ENCODE data around the gene NCS1.

The NCS1 gene

GRCh38 chr9:130138171-130138653 lies 34.0 kb upstream of the NCS1 start:
- Histone ChIP-seq H3K27me3 (ENCODE audit: insufficient read depth, low read length) (no peaks in the 10 kb centered on the region), H3K36me3 (ENCODE audit: insufficient read depth, low read depth, low read length) (peaks cover 7% of the 10 kb centered on the region; the same call in 1 of the 2 replicates), H3K4me3 (ENCODE audit: low read length) (peak overlapping the region; percentile 17; the same call in 1 of the 2 replicates), H3K27ac (ENCODE audit: low read length) (peak overlapping the region; percentile 26), H3K9me3 (ENCODE audit: insufficient read depth, low read depth, low read length) (no peaks in the 10 kb centered on the region), H3K9ac (ENCODE audit: low read depth, low read length) (peak overlapping the region; percentile 56; the same call in 1 of the 2 replicates), H3K4me1 (ENCODE audit: insufficient read depth, low read length) (peaks cover 15% of the 10 kb centered on the region)

- H3K9me3 ChIP-seq (ENCODE audit: insufficient read depth, low read depth, low read length) = no peaks in the 10 kb centered on the region
- no peak overlapping the region for H3K4me3 ChIP-seq (ENCODE audit: low read length)
- no peak overlapping the region for H3K27ac ChIP-seq (ENCODE audit: low read length)
- H3K27me3 ChIP-seq (ENCODE audit: insufficient read depth, low read length) = no peaks in the 10 kb centered on the region
- H3K4me1 ChIP-seq (ENCODE audit: insufficient read depth, low read length) = peaks cover 20% of the 10 kb centered on the region
- H3K36me3 ChIP-seq (ENCODE audit: insufficient read depth, low read depth, low read length) = peaks cover 7% of the 10 kb centered on the region; the same call in 1 of the 2 replicates
- H3K9ac ChIP-seq (ENCODE audit: low read depth, low read length) = no peak overlapping the region; the same call in 1 of the 2 replicates
These were observed 33.4 kb upstream of the NCS1 start for GRCh38 chr9:130138791-130139190.

- no peaks in the 10 kb centered on the region for H3K27me3 ChIP-seq (ENCODE audit: insufficient read depth, low read length)
- H3K4me3 ChIP-seq (ENCODE audit: low read length) = no peak overlapping the region
- H3K36me3 ChIP-seq (ENCODE audit: insufficient read depth, low read depth, low read length) = peaks cover 7% of the 10 kb centered on the region; the same call in 1 of the 2 replicates
- peaks cover 20% of the 10 kb centered on the region for H3K4me1 ChIP-seq (ENCODE audit: insufficient read depth, low read length)
- H3K9me3 ChIP-seq (ENCODE audit: insufficient read depth, low read depth, low read length) = no peaks in the 10 kb centered on the region
- H3K27ac ChIP-seq (ENCODE audit: low read length) = no peak overlapping the region
- H3K9ac ChIP-seq (ENCODE audit: low read depth, low read length) = no peak overlapping the region
These were observed 33.0 kb upstream of the NCS1 start for GRCh38 chr9:130139251-130139650.

GRCh38 chr9:130140706-130141105 lies 31.5 kb upstream of the NCS1 start:
- Histone ChIP-seq H3K27me3 (ENCODE audit: insufficient read depth, low read length) (no peaks in the 10 kb centered on the region), H3K9me3 (ENCODE audit: insufficient read depth, low read depth, low read length) (no peaks in the 10 kb centered on the region), H3K9ac (ENCODE audit: low read depth, low read length) (no peak overlapping the region), H3K4me3 (ENCODE audit: low read length) (no peak overlapping the region), H3K36me3 (ENCODE audit: insufficient read depth, low read depth, low read length) (peaks cover 7% of the 10 kb centered on the region; the same call in 1 of the 2 replicates), H3K27ac (ENCODE audit: low read length) (no peak overlapping the region), H3K4me1 (ENCODE audit: insufficient read depth, low read length) (peaks cover 20% of the 10 kb centered on the region)

- Histone ChIP-seq H3K9me3 (ENCODE audit: insufficient read depth, low read depth, low read length) (no peaks in the 10 kb centered on the region), H3K36me3 (ENCODE audit: insufficient read depth, low read depth, low read length) (no peaks in the 10 kb centered on the region), H3K27me3 (ENCODE audit: insufficient read depth, low read length) (no peaks in the 10 kb centered on the region), H3K4me1 (ENCODE audit: insufficient read depth, low read length) (peaks cover 20% of the 10 kb centered on the region), H3K4me3 (ENCODE audit: low read length) (no peak overlapping the region), H3K9ac (ENCODE audit: low read depth, low read length) (no peak overlapping the region), H3K27ac (ENCODE audit: low read length) (no peak overlapping the region)
These were observed 30.1 kb upstream of the NCS1 start for GRCh38 chr9:130142056-130142455.

- peaks cover 20% of the 10 kb centered on the region for H3K4me1 ChIP-seq (ENCODE audit: insufficient read depth, low read length)
- no peak overlapping the region for H3K9ac ChIP-seq (ENCODE audit: low read depth, low read length)
- H3K27me3 ChIP-seq (ENCODE audit: insufficient read depth, low read length) = no peaks in the 10 kb centered on the region
- H3K9me3 ChIP-seq (ENCODE audit: insufficient read depth, low read depth, low read length) = no peaks in the 10 kb centered on the region
- no peak overlapping the region for H3K4me3 ChIP-seq (ENCODE audit: low read length)
- H3K36me3 ChIP-seq (ENCODE audit: insufficient read depth, low read depth, low read length) = no peaks in the 10 kb centered on the region
- no peak overlapping the region for H3K27ac ChIP-seq (ENCODE audit: low read length)
These were observed 29.6 kb upstream of the NCS1 start for GRCh38 chr9:130142641-130143040.

GRCh38 chr9:130143279-130143893 lies 28.8 kb upstream of the NCS1 start:
- no peaks in the 10 kb centered on the region for H3K27me3 ChIP-seq (ENCODE audit: insufficient read depth, low read length)
- H3K36me3 ChIP-seq (ENCODE audit: insufficient read depth, low read depth, low read length) = no peaks in the 10 kb centered on the region
- H3K9ac ChIP-seq (ENCODE audit: low read depth, low read length) = no peak overlapping the region
- no peaks in the 10 kb centered on the region for H3K9me3 ChIP-seq (ENCODE audit: insufficient read depth, low read depth, low read length)
- no peak overlapping the region for H3K27ac ChIP-seq (ENCODE audit: low read length)
- H3K4me3 ChIP-seq (ENCODE audit: low read length) = no peak overlapping the region
- H3K4me1 ChIP-seq (ENCODE audit: insufficient read depth, low read length) = peaks cover 14% of the 10 kb centered on the region

GRCh38 chr9:130143958-130144366 lies 28.2 kb upstream of the NCS1 start:
- Histone ChIP-seq H3K27me3 (ENCODE audit: insufficient read depth, low read length) (no peaks in the 10 kb centered on the region), H3K36me3 (ENCODE audit: insufficient read depth, low read depth, low read length) (no peaks in the 10 kb centered on the region), H3K4me1 (ENCODE audit: insufficient read depth, low read length) (peaks cover 9% of the 10 kb centered on the region), H3K4me3 (ENCODE audit: low read length) (no peak overlapping the region), H3K9me3 (ENCODE audit: insufficient read depth, low read depth, low read length) (no peaks in the 10 kb centered on the region), H3K9ac (ENCODE audit: low read depth, low read length) (no peak overlapping the region), H3K27ac (ENCODE audit: low read length) (no peak overlapping the region)

GRCh38 chr9:130144703-130145102 lies 27.5 kb upstream of the NCS1 start:
- H3K36me3 ChIP-seq (ENCODE audit: insufficient read depth, low read depth, low read length) = no peaks in the 10 kb centered on the region
- no peak overlapping the region for H3K9ac ChIP-seq (ENCODE audit: low read depth, low read length)
- no peaks in the 10 kb centered on the region for H3K27me3 ChIP-seq (ENCODE audit: insufficient read depth, low read length)
- H3K27ac ChIP-seq (ENCODE audit: low read length) = no peak overlapping the region
- H3K9me3 ChIP-seq (ENCODE audit: insufficient read depth, low read depth, low read length) = no peaks in the 10 kb centered on the region
- H3K4me3 ChIP-seq (ENCODE audit: low read length) = no peak overlapping the region
- peaks cover 6% of the 10 kb centered on the region for H3K4me1 ChIP-seq (ENCODE audit: insufficient read depth, low read length)

- Histone ChIP-seq H3K9me3 (ENCODE audit: insufficient read depth, low read depth, low read length) (no peaks in the 10 kb centered on the region), H3K27ac (ENCODE audit: low read length) (no peak overlapping the region), H3K4me3 (ENCODE audit: low read length) (no peak overlapping the region), H3K36me3 (ENCODE audit: insufficient read depth, low read depth, low read length) (no peaks in the 10 kb centered on the region), H3K4me1 (ENCODE audit: insufficient read depth, low read length) (peaks cover 6% of the 10 kb centered on the region; the same call in 1 of the 2 replicates), H3K9ac (ENCODE audit: low read depth, low read length) (no peak overlapping the region), H3K27me3 (ENCODE audit: insufficient read depth, low read length) (no peaks in the 10 kb centered on the region)
These were observed 26.5 kb upstream of the NCS1 start for GRCh38 chr9:130145658-130146057.

- H3K4me3 ChIP-seq (ENCODE audit: low read length) = no peak overlapping the region
- no peak overlapping the region for H3K27ac ChIP-seq (ENCODE audit: low read length)
- no peaks in the 10 kb centered on the region for H3K9me3 ChIP-seq (ENCODE audit: insufficient read depth, low read depth, low read length)
These were observed 25.0 kb upstream of the NCS1 start for GRCh38 chr9:130147198-130147597.

GRCh38 chr9:130147910-130148309 lies 24.3 kb upstream of the NCS1 start:
- no peak overlapping the region for H3K27ac ChIP-seq (ENCODE audit: low read length)
- peaks cover 6% of the 10 kb centered on the region; the same call in 1 of the 2 replicates for H3K4me1 ChIP-seq (ENCODE audit: insufficient read depth, low read length)
- no peaks in the 10 kb centered on the region for H3K36me3 ChIP-seq (ENCODE audit: insufficient read depth, low read depth, low read length)
- no peaks in the 10 kb centered on the region for H3K27me3 ChIP-seq (ENCODE audit: insufficient read depth, low read length)
- no peak overlapping the region for H3K4me3 ChIP-seq (ENCODE audit: low read length)
- H3K9me3 ChIP-seq (ENCODE audit: insufficient read depth, low read depth, low read length) = no peaks in the 10 kb centered on the region
- no peak overlapping the region for H3K9ac ChIP-seq (ENCODE audit: low read depth, low read length)

More at GRCh38 chr9:130147198-130147597, 25.0 kb upstream of the NCS1 start:
- no peak overlapping the region for H3K9ac ChIP-seq (ENCODE audit: low read depth, low read length)
- H3K36me3 ChIP-seq (ENCODE audit: insufficient read depth, low read depth, low read length) = no peaks in the 10 kb centered on the region
- H3K4me1 ChIP-seq (ENCODE audit: insufficient read depth, low read length) = peaks cover 6% of the 10 kb centered on the region; the same call in 1 of the 2 replicates
- no peaks in the 10 kb centered on the region for H3K27me3 ChIP-seq (ENCODE audit: insufficient read depth, low read length)

Data from iPS-20b (cell line).